DOHH2 (cell line): ENCODE results near the gene GDPD4.

ENCODE experiments used
- CTCF ChIP-seq: fragments of 200-600 bp; sonication (generic); IDR thresholded peaks from one replicate; pipeline ENCODE4 v1.5.1; 2014; ENCODE audit warnings: antibody characterized with exemption, mild to moderate bottlenecking, low read depth, low read length; ENCODE audit not compliant: poor library complexity, severe bottlenecking
- EZH2phosphoT487 ChIP-seq: fragments of 200-600 bp; sonication (generic); IDR thresholded peaks from 2 replicates; pipeline ENCODE4 v1.6.1; 2017; ENCODE audit warnings: borderline replicate concordance, mild to moderate bottlenecking, antibody characterized with exemption, low read length, moderate library complexity, mixed read lengths

- no peak for TF ChIP-seq CTCF
- no peak for TF ChIP-seq EZH2phosphoT487
These were observed 98.3 kb downstream of the GDPD4 start for GRCh38 chr11:77202941-77203900.
